T-helper 9 cell (primary cell): Measurements from ENCODE around the gene DPYSL4.

Source experiments
- DNase-seq: peaks from one replicate; pipeline ENCODE4 v3.0.0-alpha.2; 2020

DPYSL4 gene

GRCh38 chr10:132196178-132197113, 9.7 kb downstream of the DPYSL4 start:
- no peak for DNase-seq

GRCh38 chr10:132197271-132198067, 10.7 kb downstream of the DPYSL4 start:
- no peak for DNase-seq

GRCh38 chr10:132198068-132198370, 11.3 kb downstream of the DPYSL4 start:
- no peak for DNase-seq

- no peak for DNase-seq
Measured at GRCh38 chr10:132198381-132199181, 11.8 kb downstream of the DPYSL4 start.

- no peak for DNase-seq
Measured at GRCh38 chr10:132199268-132199853, 12.6 kb downstream of the DPYSL4 start.

GRCh38 chr10:132199854-132200311, 13.1 kb downstream of the DPYSL4 start:
- no peak for DNase-seq

GRCh38 chr10:132200344-132201110, 13.8 kb downstream of the DPYSL4 start:
- no peak for DNase-seq

- no peak for DNase-seq
Measured at GRCh38 chr10:132201111-132201969, 14.6 kb downstream of the DPYSL4 start.

GRCh38 chr10:132202070-132202970, 15.6 kb downstream of the DPYSL4 start:
- DNase-seq: no peak

GRCh38 chr10:132203256-132204077, 16.7 kb downstream of the DPYSL4 start:
- DNase-seq: no peak

GRCh38 chr10:132204078-132204780, 17.5 kb downstream of the DPYSL4 start:
- DNase-seq: no peak

- DNase-seq: no peak
Measured at GRCh38 chr10:132204781-132205473, 18.2 kb downstream of the DPYSL4 start.

GRCh38 chr10:132205650-132206376, 19.1 kb downstream of the DPYSL4 start:
- no peak for DNase-seq

GRCh38 chr10:132206377-132206745, 19.6 kb downstream of the DPYSL4 start:
- DNase-seq: no peak

- DNase-seq: no peak
Measured at GRCh38 chr10:132206806-132207535, 20.2 kb downstream of the DPYSL4 start.
